RKO (cell line): ENCODE data around the gene TEX29.

Source experiments
- DNase-seq: peaks from one replicate; pipeline ENCODE4 v3.0.0-alpha.2; 2016; ENCODE audit warnings: low spot score

The TEX29 gene

DNA sequence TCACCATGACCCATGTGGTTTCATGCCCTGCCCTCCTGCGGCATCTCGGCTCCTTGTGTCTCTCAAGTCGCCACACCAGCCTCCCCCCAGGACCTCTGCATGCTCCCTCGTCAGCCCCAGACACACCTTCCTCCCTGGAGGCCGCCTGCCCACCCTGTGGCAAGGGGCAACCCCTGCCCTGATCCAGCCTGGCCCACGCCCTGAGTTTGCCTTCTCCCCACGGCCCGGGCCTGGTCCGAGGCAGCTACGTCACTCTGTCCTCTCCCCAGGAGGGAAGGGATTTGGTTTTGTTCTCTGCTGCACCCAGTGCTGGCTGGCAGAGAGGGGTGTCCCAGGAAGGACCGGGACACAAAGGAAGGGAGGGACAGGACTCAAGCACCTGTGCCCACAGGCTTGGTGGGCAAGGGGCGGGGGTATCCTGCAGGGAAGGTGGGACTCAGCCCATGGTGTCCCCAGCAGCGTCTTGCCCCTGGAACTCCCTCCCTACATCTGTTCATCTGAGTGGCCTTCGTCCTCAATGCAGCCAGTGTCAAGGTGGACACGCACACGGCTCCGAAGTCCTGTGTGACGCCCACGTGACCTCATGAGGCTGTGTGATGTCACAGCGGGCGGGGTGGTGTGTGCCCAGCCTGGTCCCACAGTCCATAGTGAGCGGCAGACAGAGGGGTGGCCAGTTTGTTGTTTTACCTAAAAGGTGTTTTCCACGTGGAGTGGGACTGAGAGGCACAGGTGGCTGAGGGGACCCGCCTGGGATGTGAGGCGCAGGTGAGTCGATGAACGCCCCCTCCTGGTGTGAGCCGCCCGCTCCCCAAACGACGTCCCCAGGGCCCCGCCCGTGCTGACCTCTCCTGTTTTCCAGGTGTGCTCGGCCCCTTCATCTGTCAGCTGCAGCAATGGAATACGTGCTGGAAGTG, at the start of gene TEX29:
Gene TEX29, plus strand, starts transcription at position 645 of the 914 bp plus-strand sequence. Its CDS starts 249 bp downstream, at position 894.
- no peak for DNase-seq

DNA sequence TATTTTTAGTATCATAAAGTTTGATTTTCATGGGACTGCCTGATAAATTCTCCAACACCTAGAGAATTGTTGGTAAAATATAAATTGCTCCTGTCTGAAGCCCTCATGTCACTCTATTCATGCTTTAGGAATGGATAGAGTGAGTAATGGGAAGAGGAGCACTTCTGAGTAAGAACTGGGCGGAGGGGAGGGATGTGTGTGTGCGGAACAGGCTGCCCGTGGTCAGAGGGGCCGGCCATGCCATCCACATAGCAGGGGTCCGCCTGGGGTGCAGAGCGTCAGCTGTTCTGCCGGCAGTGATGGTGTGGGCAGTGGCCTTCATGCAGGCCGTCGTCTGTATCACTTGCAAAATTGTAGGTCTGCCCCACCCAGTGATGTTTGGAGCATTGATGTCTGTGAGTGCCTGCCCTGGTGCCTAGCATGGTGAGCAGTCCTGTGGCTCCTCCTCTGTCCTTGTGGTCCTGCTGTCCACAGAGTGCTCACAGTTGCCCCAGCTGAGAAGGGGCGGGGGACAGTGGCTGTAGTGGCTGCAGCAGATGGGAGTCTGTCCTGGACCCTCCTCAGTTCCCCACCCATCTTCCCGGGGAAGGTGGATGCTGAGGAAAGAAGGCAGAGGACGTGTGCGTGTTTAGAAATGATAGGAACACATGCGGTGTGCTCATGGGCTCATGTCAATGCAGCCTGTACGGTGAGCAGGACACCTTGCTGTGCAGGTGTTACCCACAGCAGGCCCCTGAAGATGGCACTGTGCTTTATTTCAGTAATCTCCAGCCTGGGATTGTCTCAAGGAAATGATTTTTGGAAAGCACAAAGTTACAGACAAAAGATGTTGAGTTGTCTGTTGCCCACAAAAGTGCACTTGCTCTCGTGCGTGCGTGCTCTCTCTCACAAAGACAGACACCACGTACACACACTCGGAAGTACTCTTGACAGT, 49.4 kb upstream of the TEX29 start:
- no peak for DNase-seq

DNA sequence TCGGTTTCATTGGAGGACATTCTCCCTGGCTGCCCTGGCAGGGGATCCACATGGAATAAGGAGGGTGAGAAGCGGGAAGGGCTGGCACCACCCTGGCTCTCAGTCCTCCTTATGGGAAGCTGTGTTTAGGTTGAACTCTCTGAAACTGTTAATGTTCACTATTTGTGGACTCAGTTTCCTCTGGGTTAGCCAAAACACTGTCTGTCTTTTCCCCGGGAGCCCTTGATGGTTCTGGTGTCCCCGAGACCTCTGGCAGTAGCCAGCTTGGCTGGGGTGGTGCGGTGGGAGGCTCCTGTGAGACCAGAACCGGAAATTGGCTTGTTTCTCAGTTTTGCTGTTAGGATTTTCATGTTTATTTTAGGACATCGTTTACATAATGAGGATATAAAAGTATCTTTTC, 48.3 kb upstream of the TEX29 start:
- DNase-seq: no peak

DNA sequence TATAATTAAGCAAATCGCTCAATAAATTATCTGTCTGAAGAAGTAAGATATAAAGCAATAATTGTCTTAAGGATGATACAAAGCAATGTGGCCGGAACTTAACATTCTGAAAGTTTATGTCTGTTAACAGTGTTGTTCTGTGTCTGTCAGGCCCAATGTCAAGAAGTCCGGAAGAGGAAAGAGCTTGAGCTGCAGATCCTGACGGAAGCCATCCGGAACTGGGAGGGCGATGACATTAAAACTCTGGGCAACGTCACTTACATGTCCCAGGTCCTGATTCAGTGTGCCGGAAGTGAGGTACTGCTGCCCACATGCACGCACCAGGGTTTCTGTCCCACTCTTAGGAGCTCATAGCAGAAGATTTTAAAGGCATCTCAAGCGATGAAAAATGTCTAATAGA, 45.1 kb upstream of the TEX29 start:
- no peak for DNase-seq

DNA sequence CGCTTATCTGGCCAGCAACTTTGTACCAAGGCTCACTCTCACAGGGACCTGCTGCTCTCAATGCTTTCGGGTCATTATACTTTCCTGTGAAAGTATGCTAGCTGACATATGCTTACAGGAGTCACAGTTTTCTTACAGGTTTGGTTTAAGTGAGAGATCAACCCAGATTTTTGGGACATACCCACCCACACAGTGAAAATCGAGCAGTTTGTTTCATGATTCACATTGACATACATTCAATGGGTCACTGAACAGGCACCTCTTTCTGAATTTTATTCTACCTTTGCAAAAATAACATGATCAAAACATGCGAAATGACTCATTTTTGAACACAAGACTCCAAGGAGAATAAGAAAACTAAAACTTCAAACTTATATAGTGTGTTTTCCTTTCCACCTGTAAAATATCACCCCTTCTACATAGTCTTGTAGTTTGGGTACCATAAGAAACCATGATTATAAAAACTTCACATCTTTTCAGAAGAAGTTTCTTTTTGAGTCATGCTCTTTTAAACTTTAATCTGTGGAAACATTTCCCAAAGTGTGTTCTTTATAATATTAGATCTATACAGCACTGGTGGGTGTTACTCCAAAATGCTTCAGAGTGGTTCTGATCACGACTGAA, 44.3 kb upstream of the TEX29 start:
- no peak for DNase-seq

DNA sequence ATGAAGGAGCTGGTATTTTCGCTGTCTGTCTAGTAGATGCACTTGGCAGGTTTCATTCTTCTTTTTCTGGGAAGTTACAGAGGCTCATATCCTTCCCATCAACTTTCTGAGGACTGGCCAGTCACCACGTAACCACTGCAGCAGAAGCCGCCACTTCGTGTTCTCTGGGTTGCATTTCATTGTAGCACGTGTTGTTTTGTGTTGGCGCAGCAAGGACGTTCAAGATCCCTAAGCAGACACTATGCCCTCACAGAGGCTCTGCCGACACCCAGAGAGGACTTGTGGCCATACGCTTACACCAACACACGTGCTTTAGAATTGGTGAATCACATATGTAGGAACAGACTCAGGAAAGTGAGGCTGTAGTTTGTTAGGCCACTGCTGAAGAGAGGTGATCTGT, 42.2 kb upstream of the TEX29 start:
- no peak for DNase-seq

DNA sequence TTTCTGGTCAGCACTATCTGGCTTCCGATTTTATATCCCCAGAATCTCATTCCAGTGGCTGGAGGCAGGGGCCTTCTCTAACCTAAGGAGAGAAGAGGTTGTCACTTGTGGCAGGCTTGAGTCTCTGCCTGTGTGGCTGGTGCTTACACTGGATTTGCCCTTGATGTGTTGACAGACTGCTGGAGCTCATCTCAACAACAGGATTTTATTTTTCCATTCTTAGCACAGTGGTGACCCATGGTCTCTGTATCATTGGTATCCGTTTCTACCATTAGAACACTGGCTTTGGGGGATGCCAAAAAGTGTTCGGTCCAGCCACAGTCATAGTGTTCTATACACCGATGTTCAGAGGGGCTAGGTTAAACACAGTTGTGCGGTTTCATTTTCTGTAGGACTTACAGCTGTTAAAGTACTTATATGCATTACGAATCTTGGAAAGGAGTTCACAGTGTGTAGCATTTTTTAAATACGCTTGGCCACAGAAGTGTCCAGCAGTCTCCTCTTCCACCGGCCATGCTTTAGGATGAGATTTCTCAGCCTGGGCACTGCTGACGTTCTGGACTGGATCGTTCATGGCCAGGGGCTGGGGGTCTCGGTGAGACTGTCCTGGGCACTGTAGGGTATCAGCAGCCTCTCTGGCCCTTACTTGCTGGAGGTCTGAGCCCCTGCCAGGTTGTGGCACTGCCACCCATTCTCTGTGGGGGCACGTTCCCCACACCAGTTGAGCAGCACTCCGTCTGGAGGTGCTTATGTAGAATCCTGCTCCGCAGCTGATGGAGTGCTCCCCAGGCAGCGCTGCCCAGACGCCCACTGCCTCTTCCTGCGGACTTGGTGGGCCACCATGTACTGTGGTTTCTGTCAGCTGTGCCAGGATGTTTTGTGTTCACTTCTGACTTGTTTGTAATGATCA, 41.4 kb upstream of the TEX29 start:
- DNase-seq: no peak

DNA sequence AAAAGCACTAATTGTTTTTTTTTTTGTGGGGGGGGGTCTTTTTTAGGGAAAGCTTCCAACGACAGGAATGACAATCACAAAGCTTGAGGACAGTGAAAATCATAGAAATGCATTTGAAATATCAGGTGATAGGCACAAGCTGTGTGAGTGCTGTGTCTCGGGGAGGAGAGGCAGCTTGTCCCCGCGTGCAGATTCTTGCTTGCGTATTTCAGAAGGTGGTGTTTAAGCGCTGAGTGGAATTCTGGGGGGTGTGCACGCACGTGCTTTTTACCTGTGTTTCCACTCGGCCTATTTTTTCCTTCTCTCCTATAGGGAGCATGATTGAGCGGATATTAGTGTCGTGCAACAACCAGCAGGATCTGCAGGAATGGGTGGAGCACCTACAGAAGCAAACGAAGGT, 40.2 kb upstream of the TEX29 start:
- DNase-seq: no peak

DNA sequence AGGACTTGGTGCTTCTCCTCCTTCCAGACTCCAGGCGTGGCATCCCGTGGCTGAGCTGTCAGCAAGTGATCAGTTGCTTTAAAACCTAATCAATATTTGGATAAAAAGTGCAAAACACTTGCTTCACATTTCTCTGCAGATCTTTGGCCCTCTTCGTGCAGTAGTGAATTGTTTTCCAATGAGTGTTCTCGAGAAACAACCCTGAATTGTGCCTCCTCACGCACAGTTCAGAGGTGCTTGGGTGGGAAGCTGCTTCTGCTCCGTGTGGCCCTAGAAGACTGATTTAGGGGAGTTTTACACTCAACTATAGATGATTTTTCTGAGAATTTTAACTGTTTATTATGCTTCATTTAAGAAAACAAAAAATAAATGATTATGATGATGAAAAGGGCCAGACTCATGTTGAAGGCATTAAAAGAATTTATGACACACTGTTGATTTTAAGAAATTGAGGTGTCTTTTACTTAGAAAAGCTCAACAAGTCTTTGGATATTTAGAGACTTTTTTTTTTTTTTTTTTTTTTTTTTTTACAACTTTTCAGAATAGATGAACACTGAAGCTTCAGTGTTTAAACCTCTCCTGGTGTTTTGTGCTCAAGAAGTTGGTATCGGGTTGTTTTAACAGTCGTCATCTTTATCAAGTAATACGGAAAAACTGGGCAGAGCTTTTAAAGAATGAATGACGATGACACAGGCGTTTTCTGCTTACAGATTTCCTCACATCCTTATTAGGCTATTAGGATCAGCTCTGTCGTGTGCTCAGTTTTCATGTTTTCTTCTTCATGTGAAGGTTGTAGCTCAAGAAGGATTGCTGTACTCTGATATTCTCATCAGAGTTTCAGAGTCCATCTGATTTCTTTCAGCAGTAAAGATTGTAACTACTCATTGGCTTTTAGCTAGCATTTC, 39.5 kb upstream of the TEX29 start:
- DNase-seq: no peak

DNA sequence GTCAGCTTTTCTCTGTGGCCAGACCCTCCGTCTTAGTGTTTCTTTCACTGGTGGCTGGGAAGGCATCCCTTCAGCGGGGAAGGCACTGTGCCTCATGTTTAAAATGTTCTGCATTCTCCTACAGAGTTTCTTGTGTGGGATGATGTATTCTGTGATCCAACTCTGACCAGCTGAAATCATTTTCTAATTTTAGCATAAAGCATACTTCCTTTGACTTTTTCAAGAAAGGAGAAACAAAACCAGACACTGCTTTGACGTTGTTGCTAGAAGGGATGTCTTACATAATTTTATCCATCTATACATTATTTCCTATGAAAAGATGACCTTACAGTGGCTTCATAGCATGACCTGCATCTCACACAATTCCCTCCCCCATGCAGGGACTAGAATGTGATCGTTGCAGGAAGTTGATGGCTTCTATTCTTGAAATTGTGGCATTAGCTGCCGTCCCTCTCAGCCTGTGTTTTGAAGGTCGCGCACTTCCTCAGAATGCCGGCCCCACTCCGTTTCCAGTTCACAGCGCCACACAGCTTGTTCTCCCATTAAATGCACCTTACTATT, 38.6 kb upstream of the TEX29 start:
- no peak for DNase-seq

DNA sequence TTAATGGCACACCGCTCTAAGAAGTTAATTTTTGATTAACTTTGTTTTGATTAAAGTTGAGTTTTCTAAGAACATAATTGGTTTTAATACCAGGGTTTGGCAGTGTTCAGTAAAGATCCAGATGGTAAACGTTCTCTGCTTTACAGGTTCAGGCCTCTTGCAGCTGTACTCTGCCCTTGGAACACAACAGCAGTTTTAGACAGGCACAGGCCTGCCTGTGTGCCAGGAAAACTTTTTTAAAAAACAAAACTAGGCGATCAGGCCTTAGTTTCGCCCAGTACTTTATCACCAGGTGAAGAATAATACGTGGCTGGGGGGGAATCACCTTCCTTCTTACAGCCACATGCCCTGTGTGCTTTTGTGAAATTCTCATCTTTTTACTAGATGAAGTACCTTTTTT, 38.0 kb upstream of the TEX29 start:
- DNase-seq: no peak

DNA sequence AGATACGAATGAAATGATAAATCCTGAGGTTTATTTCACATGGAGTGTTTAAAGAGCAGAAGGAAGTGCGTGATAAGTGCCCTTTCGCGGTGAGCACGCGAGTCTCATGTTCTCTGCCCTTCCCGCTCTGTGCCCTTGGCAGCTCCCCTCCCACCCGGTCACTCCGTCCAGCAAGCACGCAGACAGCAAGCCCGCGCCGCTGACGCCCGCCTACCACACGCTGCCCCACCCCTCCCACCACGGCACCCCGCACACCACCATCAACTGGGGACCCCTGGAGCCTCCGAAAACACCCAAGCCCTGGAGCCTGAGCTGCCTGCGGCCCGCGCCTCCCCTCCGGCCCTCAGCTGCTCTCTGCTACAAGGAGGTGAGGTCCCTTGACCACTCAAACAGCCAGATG, 37.4 kb upstream of the TEX29 start:
- no peak for DNase-seq

DNA sequence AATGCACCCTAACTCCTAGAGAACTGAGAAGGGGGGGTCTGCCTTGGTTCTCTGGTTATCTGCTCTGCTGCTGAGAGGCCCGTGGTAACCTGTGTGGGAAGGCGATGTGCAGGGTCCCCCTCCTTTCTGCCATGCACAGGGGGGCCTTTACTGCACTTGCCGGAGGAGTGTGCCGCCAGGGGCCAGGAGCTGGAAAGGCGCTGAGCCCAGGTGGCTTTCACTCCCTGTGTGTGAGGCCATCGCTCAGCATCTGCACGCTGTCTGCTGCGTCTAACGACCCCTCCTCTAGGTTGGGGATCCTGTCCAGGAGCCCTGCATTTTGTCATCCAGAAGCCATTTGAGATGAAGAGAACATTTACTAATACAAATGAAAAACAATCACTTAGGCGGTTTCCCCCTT, 37.0 kb upstream of the TEX29 start:
- DNase-seq: no peak

DNA sequence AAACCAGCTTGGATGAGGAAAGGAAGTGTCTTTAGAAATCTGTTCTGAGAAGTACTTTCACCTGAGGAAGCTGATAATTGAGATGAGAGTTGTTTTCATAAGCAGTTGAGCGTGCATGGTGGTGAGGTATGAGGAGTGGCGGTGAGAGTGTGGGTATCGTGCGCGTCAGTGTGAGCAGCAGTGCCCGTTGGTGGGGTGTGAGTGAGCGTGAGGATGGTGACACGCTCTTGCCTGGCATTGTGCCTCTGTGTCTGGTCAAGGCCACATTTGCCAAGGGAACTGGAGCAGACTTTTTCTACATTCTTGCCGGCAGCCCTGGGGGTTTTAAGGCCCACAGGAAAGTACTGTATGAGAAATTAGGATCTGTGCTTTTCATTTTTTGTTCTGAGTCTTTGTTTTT, 36.5 kb upstream of the TEX29 start:
- DNase-seq: peak; percentile 8

DNA sequence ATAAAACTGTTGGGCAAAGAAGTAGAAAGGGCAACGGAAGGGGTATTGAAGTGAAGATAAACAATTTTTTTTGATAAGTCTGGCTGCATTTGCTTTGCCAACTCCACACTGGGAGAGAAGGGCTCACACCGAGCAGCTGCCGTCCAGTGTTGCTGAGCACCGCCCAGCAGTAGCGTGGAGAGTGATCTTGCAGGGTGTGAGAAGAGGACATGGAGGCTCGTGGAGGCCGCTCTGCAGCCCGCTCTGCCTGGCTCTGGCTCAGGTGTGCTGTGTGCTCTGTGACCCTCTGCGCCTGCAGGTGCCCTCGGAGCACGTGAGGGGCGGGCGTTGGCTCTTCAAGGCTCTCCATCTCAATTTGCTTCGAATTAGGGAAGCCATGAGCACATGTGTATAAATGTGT, 35.9 kb upstream of the TEX29 start:
- DNase-seq: no peak

DNA sequence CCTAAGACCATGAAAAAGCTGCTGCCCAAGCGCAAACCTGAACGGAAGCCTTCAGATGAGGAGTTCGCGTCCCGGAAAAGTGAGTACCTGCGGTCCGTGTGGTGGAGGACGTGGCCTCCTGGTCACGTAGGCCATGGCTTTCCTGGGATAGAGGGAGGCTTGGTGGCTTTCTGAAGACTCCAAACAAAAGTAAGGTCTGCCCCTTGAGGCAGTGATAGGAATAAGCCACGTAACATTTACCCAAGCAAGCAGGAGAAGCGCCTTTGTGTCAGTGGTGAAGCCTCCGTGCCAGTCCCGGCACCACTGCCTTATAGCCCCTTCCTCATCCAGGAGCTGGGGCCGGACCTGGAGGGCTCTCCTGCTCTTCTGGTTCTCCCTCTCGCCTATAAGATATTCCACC, 34.3 kb upstream of the TEX29 start:
- DNase-seq: peak; percentile 15

DNA sequence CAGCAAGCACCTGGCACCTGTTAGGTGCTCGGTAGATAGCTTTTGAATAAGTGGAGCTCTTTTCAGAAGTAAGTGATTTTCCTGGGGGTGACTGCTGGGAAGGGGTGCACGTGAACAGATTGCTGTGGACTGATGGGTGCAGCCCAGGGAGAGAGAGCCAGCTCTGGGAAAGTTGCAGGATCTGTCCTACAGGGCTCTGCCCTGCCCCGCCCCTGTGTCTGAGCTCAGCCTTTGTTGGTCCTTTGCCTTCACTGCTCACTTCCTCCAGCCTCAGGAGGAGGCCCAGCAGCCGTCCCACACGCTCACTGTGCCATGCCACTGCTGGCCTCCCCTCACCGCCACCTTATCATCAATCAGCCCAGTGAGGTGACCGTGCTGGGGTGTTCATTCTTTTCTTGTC, 33.7 kb upstream of the TEX29 start:
- no peak for DNase-seq

DNA sequence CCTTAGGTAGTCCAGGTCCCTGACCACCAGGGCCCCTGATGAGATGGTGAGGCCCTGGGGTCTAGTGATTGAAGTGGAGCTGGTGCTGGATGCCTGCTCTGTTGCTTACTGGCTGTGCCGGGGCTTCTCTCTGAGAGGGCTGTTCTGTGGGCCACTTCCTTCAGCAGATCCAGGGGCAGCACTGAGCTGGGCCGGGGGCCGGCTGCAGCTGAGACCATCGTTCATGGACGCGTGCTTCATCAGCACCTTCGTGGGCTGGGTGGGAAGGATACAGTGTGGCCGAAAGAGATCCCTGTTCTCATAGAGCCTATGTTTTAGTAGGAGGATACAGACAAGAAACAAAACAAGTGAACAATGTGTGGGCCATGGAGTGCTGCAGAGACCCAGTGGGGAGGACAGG, 33.2 kb upstream of the TEX29 start:
- DNase-seq: no peak

DNA sequence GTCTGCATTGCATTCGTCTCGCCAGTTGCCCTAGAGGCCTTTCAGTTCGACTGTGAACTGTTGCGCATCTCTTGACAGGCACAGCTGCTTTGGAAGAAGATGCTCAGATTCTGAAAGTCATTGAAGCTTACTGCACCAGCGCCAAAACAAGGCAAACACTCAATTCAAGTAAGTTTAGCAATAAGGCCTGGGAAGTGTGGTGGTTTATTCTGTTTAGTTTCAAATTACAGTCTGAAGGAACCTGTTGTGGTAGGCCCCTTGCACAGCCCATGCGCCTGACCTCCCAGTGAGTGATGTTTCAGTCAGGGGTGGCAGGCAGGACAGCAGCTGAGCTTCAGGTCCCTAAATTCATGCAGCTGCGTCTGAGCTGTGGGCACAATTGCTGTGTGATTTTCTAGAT, 32.2 kb upstream of the TEX29 start:
- no peak for DNase-seq

DNA sequence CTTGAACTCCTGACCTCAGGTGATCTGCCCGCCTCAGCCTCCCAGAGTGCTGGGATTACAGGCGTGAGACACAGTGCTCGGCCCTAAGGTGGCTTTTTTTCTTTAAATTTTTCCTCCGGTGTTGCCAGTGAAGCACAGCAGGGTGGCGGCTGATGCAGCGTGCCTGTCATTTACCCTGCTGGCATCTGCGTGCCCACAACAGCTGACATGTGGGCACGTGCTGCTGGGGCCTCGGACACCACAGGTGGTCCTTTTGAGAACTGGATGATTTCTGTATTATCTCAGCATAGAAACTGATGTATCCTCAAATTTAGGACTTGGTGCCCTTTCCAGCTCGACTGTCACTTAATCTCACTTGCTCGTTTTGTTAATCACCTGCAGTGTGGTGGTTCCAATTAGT, 31.2 kb upstream of the TEX29 start:
- no peak for DNase-seq
